GM23248 (cell line): ENCODE results near the gene OLIG1. TPM values are rescaled to one million over a fixed set of nuclear protein-coding genes. Genes with fewer than 3 reads are reported as not detected.

Experiments used
- DNase-seq: peaks from one replicate; pipeline ENCODE4 v3.0.0-alpha.2; 2015
- H2AFZ ChIP-seq: fragments of 200-600 bp; sonication (generic); 2 replicates; pipeline ENCODE4 v1.6.1; 2016; ENCODE audit warnings: antibody characterized with exemption
- H3F3A ChIP-seq: fragments of 200-600 bp; sonication (generic); 2 replicates; pipeline ENCODE4 v1.6.1; 2016; ENCODE audit warnings: mild to moderate bottlenecking, antibody characterized with exemption, mixed run types; ENCODE audit not compliant: insufficient read depth
- H3K27ac ChIP-seq: fragments of 200-600 bp; sonication (generic); 2 replicates; pipeline ENCODE4 v1.5.1; 2016; ENCODE audit warnings: mild to moderate bottlenecking
- H3K27me3 ChIP-seq: fragments of 200-600 bp; sonication (generic); replicated peaks from 2 replicates; pipeline ENCODE4 v1.6.1; 2016; ENCODE audit warnings: mild to moderate bottlenecking; ENCODE audit not compliant: insufficient read depth
- H3K36me3 ChIP-seq: fragments of 200-600 bp; sonication (generic); 2 replicates; pipeline ENCODE4 v1.6.1; 2016; ENCODE audit warnings: low read depth, mild to moderate bottlenecking
- H3K4me1 ChIP-seq: fragments of 200-600 bp; sonication (generic); 2 replicates; pipeline ENCODE4 v1.6.1; 2016; ENCODE audit warnings: mild to moderate bottlenecking; ENCODE audit not compliant: insufficient read depth
- H3K4me2 ChIP-seq: fragments of 200-600 bp; sonication (generic); one replicate; pipeline ENCODE4 v1.6.1; 2016; ENCODE audit warnings: mild to moderate bottlenecking; ENCODE audit not compliant: unreplicated experiment
- H3K4me3 ChIP-seq: fragments of 200-600 bp; sonication (generic); 2 replicates; pipeline ENCODE4 v1.5.1; 2016; ENCODE audit warnings: mild to moderate bottlenecking
- H3K79me2 ChIP-seq: fragments of 200-600 bp; sonication (generic); 2 replicates; pipeline ENCODE4 v1.6.1; 2016; ENCODE audit warnings: mild to moderate bottlenecking; ENCODE audit not compliant: insufficient read depth
- H3K9ac ChIP-seq: fragments of 200-600 bp; sonication (generic); 2 replicates; pipeline ENCODE4 v1.6.1; 2016; ENCODE audit warnings: mild to moderate bottlenecking
- H3K9me2 ChIP-seq: fragments of 200-600 bp; sonication (generic); 2 replicates; pipeline ENCODE4 v1.6.1; 2016; ENCODE audit warnings: mixed run types, mild to moderate bottlenecking, moderate library complexity; ENCODE audit not compliant: insufficient read depth
- H3K9me3 ChIP-seq: fragments of 200-600 bp; sonication (generic); one replicate; pipeline ENCODE4 v1.6.1; 2017; ENCODE audit warnings: low read depth
- H4K20me1 ChIP-seq: fragments of 200-600 bp; sonication (generic); 2 replicates; pipeline ENCODE4 v1.6.0; 2016; ENCODE audit not compliant: insufficient read depth
- EZH2 ChIP-seq: fragments of 200-600 bp; sonication (generic); IDR thresholded peaks from 2 replicates; pipeline ENCODE4 v1.6.1; 2018; ENCODE audit warnings: antibody characterized with exemption, mild to moderate bottlenecking; ENCODE audit not compliant: insufficient read depth, poor library complexity, severe bottlenecking
- EZH2phosphoT487 ChIP-seq: fragments of 200-600 bp; sonication (generic); IDR thresholded peaks from 2 replicates; pipeline ENCODE4 v1.6.1; 2018; ENCODE audit warnings: antibody characterized with exemption, moderate library complexity, mild to moderate bottlenecking, low read depth; ENCODE audit not compliant: insufficient read depth
- WGBS, 2 experiments: methylation state at CpG; one replicate each; pipeline ENCODE4 v1.1.6; 2015 to 2017; ENCODE audit warnings: low lambda C conversion rate in 2 of 2, low coverage in 1 of 2; ENCODE audit errors: missing lambda C conversion rate in 2 of 2; 5-methylcytosine and 5-hydroxymethylcytosine counted together
- in situ Hi-C: fragments of 300-500 bp; cut with MboI; formaldehyde crosslinking; loops from 2 replicates; pipeline ENCODE4 v1.15.0; 2020
- polyA plus RNA-seq: library from polyadenylated mRNA; unstranded; fragments of >200 nt; fragmentation: Nextera tagmentation; extraction: Ambion mirVana; gene quantifications from 2 replicates; pipeline ENCODE4 v1.2.1, GENCODE V29; 2016
- total RNA-seq: library from RNA; depleted of rRNA; stranded (reverse); fragments of >200 nt; shearing (Covaris generic); gene quantifications from 2 replicates; pipeline ENCODE4 v1.2.3, GENCODE V29; 2014

The OLIG1 gene
- total and polyA plus RNA-seq, 2 experiments from 2014 or later, result not detected

- H3K9me3 ChIP-seq, result no peaks in the 10 kb centered on the region
- no peaks in the 10 kb centered on the region for H3K4me1 ChIP-seq
- no peaks in the 10 kb centered on the region for H3K9me2 ChIP-seq
- peaks cover 89% of the 10 kb centered on the region for H3K27me3 ChIP-seq
- H3K27ac ChIP-seq, result no peak overlapping the region
- no peaks in the 10 kb centered on the region for H3K36me3 ChIP-seq
- WGBS, 2 experiments, result 28 to 32% methylated on average over 9 of the region's 9 CpGs
- in situ Hi-C loops, result no loop called here
- H3K4me3 ChIP-seq, result no peak overlapping the region
- H3K79me2 ChIP-seq, result no peaks in the 10 kb centered on the region
- H2AFZ ChIP-seq, result no peak overlapping the region
- no peak overlapping the region for H3K9ac ChIP-seq
- DNase-seq, result no peak
- TF ChIP-seq EZH2phosphoT487, result no peak
- no peak for TF ChIP-seq EZH2
- H3F3A ChIP-seq, result no peaks in the 10 kb centered on the region
- no peak overlapping the region for H3K4me2 ChIP-seq
- no peaks in the 10 kb centered on the region for H4K20me1 ChIP-seq
Observed at GRCh38 chr21:33110340-33110715, 40.4 kb downstream of the OLIG1 start.

DNA sequence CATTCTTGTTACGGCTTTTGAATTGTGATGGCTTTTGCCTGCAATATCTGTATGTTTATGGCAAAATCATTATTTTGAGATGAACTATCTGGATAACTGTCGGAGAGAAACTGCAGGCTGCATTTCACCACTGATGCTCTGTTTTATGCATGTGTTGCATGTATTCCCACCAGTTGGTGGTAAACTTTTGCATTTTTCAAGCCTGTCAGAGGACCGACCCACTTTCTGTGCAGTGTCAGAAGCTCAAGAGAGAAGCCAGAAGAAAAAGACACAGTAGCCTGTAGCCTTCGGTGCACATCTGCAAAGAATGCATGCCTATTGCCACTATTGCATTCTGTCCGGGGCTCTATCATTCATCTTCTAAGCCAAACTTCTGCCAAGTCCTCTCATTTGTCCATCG is 41.6 kb downstream of the OLIG1 start:
- H3K4me3 ChIP-seq, result no peak overlapping the region
- H3K9me2 ChIP-seq, result no peaks in the 10 kb centered on the region
- H3K4me1 ChIP-seq, result no peaks in the 10 kb centered on the region
- TF ChIP-seq EZH2 (no peak), EZH2phosphoT487 (no peak)
- in situ Hi-C loops, result no loop called here
- no peak overlapping the region for H2AFZ ChIP-seq
- no peak overlapping the region for H3K4me2 ChIP-seq
- H3K36me3 ChIP-seq, result no peaks in the 10 kb centered on the region
- no peak for DNase-seq
- peaks cover 88% of the 10 kb centered on the region for H3K27me3 ChIP-seq
- no peak overlapping the region for H3K9ac ChIP-seq
- no peaks in the 10 kb centered on the region for H3F3A ChIP-seq
- H4K20me1 ChIP-seq, result no peaks in the 10 kb centered on the region
- no peaks in the 10 kb centered on the region for H3K79me2 ChIP-seq
- 78% methylated on average over 6 of the region's 6 CpGs for WGBS, 2 experiments
- H3K27ac ChIP-seq, result no peak overlapping the region
- no peaks in the 10 kb centered on the region for H3K9me3 ChIP-seq

GRCh38 chr21:33112151-33112550 is 42.2 kb downstream of the OLIG1 start:
- in situ Hi-C loops, result no loop called here
- Histone ChIP-seq H3K9me3 (no peaks in the 10 kb centered on the region), H3K4me3 (no peak overlapping the region), H2AFZ (no peak overlapping the region), H3F3A (no peaks in the 10 kb centered on the region), H3K79me2 (no peaks in the 10 kb centered on the region), H3K4me1 (no peaks in the 10 kb centered on the region), H3K27me3 (peaks cover 88% of the 10 kb centered on the region), H3K27ac (no peak overlapping the region), H3K9ac (no peak overlapping the region), H3K9me2 (no peaks in the 10 kb centered on the region), H3K36me3 (no peaks in the 10 kb centered on the region), H4K20me1 (no peaks in the 10 kb centered on the region), H3K4me2 (no peak overlapping the region)
- DNase-seq, result no peak
- WGBS, 2 experiments, result 40 to 41% methylated on average over 5 of the region's 5 CpGs
- TF ChIP-seq EZH2, result no peak
- TF ChIP-seq EZH2phosphoT487, result no peak

- Histone ChIP-seq H2AFZ (no peak overlapping the region), H3K27me3 (peaks cover 85% of the 10 kb centered on the region), H4K20me1 (no peaks in the 10 kb centered on the region), H3K9me2 (no peaks in the 10 kb centered on the region), H3K4me2 (no peak overlapping the region), H3K27ac (no peak overlapping the region), H3F3A (no peaks in the 10 kb centered on the region), H3K9me3 (no peaks in the 10 kb centered on the region), H3K4me1 (no peaks in the 10 kb centered on the region), H3K36me3 (no peaks in the 10 kb centered on the region), H3K4me3 (no peak overlapping the region), H3K79me2 (no peaks in the 10 kb centered on the region), H3K9ac (no peak overlapping the region)
- TF ChIP-seq EZH2 (no peak), EZH2phosphoT487 (no peak)
- no peak for DNase-seq
- in situ Hi-C loops, result no loop called here
- WGBS, 2 experiments, result 35 to 42% methylated on average over 4 of the region's 4 CpGs
Observed at GRCh38 chr21:33112681-33113080, 42.7 kb downstream of the OLIG1 start.

DNA sequence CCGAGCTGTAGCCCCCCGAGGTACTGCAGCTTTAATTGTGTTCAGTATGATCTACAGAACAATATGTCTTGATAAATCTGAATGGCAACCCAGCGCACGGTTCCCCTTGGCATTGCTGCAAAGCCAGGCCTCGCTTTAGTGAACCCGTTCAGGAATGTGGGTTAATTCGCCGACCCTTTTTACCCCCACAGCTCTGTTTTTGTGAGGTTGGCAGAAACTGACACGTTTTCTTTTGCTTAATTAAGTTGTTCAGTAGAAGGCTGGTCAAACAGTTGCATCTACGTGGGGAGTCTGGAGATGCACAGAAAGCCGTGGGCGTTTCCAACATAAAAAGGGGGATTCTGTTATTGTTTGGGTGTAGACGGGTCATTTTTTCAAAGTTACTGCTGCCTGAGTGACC is 43.2 kb downstream of the OLIG1 start:
- Histone ChIP-seq H3K4me1 (no peaks in the 10 kb centered on the region), H3F3A (no peaks in the 10 kb centered on the region), H3K79me2 (no peaks in the 10 kb centered on the region), H3K27me3 (peaks cover 85% of the 10 kb centered on the region), H3K9me3 (no peaks in the 10 kb centered on the region), H3K4me3 (no peak overlapping the region), H3K4me2 (no peak overlapping the region), H3K27ac (no peak overlapping the region), H3K36me3 (no peaks in the 10 kb centered on the region), H3K9me2 (no peaks in the 10 kb centered on the region), H4K20me1 (no peaks in the 10 kb centered on the region), H2AFZ (no peak overlapping the region), H3K9ac (no peak overlapping the region)
- 31 to 40% methylated on average over 13 of the region's 13 CpGs for WGBS, 2 experiments
- TF ChIP-seq EZH2 (no peak), EZH2phosphoT487 (no peak)
- in situ Hi-C loops, result no loop called here
- DNase-seq, result no peak
